ENCODE results near the gene CTSH. TPM values are rescaled to one million over a fixed set of nuclear protein-coding genes. Genes with fewer than 3 reads are reported as not detected.

CTSH gene
- total RNA-seq, 2 donors from 2014 or later, result 257 to 415 TPM

DNA sequence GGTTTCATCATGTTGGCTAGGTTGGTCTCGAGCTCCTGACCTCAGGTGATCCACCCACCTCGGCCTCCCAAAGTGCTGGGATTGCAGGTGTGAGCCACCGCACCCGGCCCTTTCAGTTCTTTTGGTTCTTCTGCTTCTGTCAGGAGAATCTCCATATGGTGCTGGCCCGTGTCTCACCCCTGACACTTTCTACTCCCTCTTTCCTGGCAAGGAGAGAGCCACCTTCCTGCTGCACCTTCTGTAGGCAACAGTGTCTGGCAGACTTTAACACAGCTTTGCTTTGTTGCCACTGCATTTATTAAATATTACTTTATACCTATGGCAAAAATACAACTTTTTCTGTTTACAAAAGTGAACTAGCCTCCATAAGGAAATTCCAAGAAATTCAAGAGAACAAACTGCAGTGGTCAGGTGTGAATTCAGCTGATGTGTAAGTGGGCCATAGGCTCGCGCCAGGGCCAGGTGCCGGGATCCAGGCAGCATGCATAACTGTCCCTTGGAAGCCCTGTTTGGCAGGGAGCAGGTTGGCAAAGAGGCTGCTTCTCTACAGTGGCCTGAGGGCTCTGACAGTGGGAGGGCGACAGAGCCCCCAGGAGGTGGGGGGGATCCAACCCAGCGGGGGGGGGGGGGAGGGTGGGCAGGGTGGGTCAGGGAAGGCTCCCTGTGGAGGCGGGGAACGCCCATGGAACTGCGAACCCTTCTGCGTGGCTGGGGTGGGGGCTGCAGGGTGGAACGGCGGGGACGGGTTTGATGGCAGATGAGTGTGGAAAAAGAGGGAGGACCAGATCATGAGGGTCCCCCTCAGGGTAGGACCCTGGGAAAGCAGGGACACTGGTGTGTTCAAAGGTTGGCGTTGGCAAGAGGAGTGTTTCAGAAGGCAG, 21.1 kb downstream of the CTSH start:
- no peaks in the 10 kb centered on the region for H3K36me3 ChIP-seq
- H3K27me3 ChIP-seq (replicated peaks; ENCODE audit: insufficient read depth), result no peaks in the 10 kb centered on the region
- no peaks in the 10 kb centered on the region for H3K9me3 ChIP-seq
- no peaks in the 10 kb centered on the region for H3K4me1 ChIP-seq (replicated peaks)
- 69% methylated on average over 16 of the region's 18 CpGs for WGBS
- no peak overlapping the region for H3K27ac ChIP-seq
- no peak overlapping the region for H3K4me3 ChIP-seq
- no peak for TF ChIP-seq POLR2AphosphoS5 (IDR thresholded peaks at IDR 0.05)
- TF ChIP-seq, protein P1, sequence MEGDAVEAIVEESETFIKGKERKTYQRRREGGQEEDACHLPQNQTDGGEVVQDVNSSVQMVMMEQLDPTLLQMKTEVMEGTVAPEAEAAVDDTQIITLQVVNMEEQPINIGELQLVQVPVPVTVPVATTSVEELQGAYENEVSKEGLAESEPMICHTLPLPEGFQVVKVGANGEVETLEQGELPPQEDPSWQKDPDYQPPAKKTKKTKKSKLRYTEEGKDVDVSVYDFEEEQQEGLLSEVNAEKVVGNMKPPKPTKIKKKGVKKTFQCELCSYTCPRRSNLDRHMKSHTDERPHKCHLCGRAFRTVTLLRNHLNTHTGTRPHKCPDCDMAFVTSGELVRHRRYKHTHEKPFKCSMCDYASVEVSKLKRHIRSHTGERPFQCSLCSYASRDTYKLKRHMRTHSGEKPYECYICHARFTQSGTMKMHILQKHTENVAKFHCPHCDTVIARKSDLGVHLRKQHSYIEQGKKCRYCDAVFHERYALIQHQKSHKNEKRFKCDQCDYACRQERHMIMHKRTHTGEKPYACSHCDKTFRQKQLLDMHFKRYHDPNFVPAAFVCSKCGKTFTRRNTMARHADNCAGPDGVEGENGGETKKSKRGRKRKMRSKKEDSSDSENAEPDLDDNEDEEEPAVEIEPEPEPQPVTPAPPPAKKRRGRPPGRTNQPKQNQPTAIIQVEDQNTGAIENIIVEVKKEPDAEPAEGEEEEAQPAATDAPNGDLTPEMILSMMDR (IDR thresholded peaks at IDR 0.05), result no peak
- TF ChIP-seq POLR2A (IDR thresholded peaks at IDR 0.05), result no peak
- DNase-seq (ENCODE audit: low spot score), result no peak
- intact Hi-C loops (cut with DNase I), result no loop called here

GRCh38 chr15:78923015-78923414, 21.8 kb downstream of the CTSH start:
- H3K27me3 ChIP-seq (replicated peaks; ENCODE audit: insufficient read depth), result no peaks in the 10 kb centered on the region
- no peak overlapping the region for H3K4me3 ChIP-seq
- H3K9me3 ChIP-seq, result no peaks in the 10 kb centered on the region
- 53% methylated on average over 7 of the region's 7 CpGs for WGBS
- peak overlapping the region; percentile 26 to 43 for H3K27ac ChIP-seq
- H3K36me3 ChIP-seq, result no peaks in the 10 kb centered on the region
- no peaks in the 10 kb centered on the region for H3K4me1 ChIP-seq (replicated peaks)
- intact Hi-C loops (cut with DNase I), result no loop called here
- DNase-seq (ENCODE audit: low spot score), result no peak
- TF ChIP-seq, protein P1 (IDR thresholded peaks at IDR 0.05), result no peak
- no peak for TF ChIP-seq POLR2A (IDR thresholded peaks at IDR 0.05)
- no peak for TF ChIP-seq POLR2AphosphoS5 (IDR thresholded peaks at IDR 0.05)

GRCh38 chr15:78922527-78922926, 22.3 kb downstream of the CTSH start:
- Histone ChIP-seq H3K27me3 (replicated peaks; ENCODE audit: insufficient read depth) (no peaks in the 10 kb centered on the region), H3K9me3 (no peaks in the 10 kb centered on the region), H3K4me3 (no peak overlapping the region), H3K4me1 (replicated peaks) (no peaks in the 10 kb centered on the region), H3K27ac (peak overlapping the region; percentile 26 to 43), H3K36me3 (no peaks in the 10 kb centered on the region)
- TF ChIP-seq, protein P1 (IDR thresholded peaks at IDR 0.05), result no peak
- no peak for TF ChIP-seq POLR2AphosphoS5 (IDR thresholded peaks at IDR 0.05)
- TF ChIP-seq POLR2A (IDR thresholded peaks at IDR 0.05), result no peak
- no peak for DNase-seq (ENCODE audit: low spot score)
- WGBS, result 42% methylated on average over 7 of the region's 7 CpGs
- intact Hi-C loops (cut with DNase I), result no loop called here

GRCh38 chr15:78921940-78922339, 22.9 kb downstream of the CTSH start:
- intact Hi-C loops (cut with DNase I), result no loop called here
- 89% methylated on average over 14 of the region's 14 CpGs for WGBS
- no peak overlapping the region for H3K4me3 ChIP-seq
- no peaks in the 10 kb centered on the region for H3K36me3 ChIP-seq
- peak overlapping the region in 1 of 2 donors; percentile 43 for H3K27ac ChIP-seq
- no peaks in the 10 kb centered on the region for H3K9me3 ChIP-seq
- no peak for DNase-seq (ENCODE audit: low spot score)
- TF ChIP-seq POLR2AphosphoS5 (IDR thresholded peaks at IDR 0.05), result no peak
- TF ChIP-seq POLR2A (IDR thresholded peaks at IDR 0.05), result no peak
- TF ChIP-seq, protein P1 (IDR thresholded peaks at IDR 0.05), result no peak
- H3K27me3 ChIP-seq (replicated peaks; ENCODE audit: insufficient read depth), result no peaks in the 10 kb centered on the region
- no peaks in the 10 kb centered on the region for H3K4me1 ChIP-seq (replicated peaks)

DNA sequence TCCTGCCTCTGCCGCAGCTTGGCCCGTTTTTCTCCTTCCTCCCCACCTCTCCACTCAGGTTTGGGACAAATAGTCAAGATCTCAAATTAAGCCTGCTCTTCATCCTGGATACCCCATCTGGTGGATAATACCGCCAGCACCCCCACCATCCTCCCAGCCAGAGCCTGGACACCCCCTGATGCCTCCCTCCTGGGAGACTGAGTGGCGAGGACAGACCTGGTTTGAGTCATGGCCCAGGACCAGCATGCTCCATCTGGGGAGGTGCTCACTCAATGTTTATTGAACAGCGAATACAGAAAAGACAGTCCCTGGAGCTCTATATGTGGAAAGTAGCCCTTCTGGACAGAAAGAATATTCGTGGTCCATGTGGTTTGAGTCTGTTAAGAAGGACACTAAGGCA, 23.3 kb downstream of the CTSH start:
- 82% methylated on average over 6 of the region's 6 CpGs for WGBS
- Histone ChIP-seq H3K9me3 (no peaks in the 10 kb centered on the region), H3K4me3 (no peak overlapping the region), H3K4me1 (replicated peaks) (no peaks in the 10 kb centered on the region), H3K36me3 (no peaks in the 10 kb centered on the region), H3K27ac (no peak overlapping the region), H3K27me3 (replicated peaks; ENCODE audit: insufficient read depth) (no peaks in the 10 kb centered on the region)
- intact Hi-C loops (cut with DNase I), result no loop called here
- DNase-seq (ENCODE audit: low spot score), result no peak
- TF ChIP-seq, protein P1 (IDR thresholded peaks at IDR 0.05), result no peak
- no peak for TF ChIP-seq POLR2A (IDR thresholded peaks at IDR 0.05)
- TF ChIP-seq POLR2AphosphoS5 (IDR thresholded peaks at IDR 0.05), result no peak

All from prostate gland (tissue), 2 donors.